Choroid plexus epithelial cell (primary cell): ENCODE data around the gene ASTN1.

Experiments used
- DNase-seq: peaks from one replicate; pipeline ENCODE4 v3.0.0-alpha.2; 2010; ENCODE audit warnings: low read depth
- H3K4me3 ChIP-seq: 2 replicates; pipeline ENCODE4 v1.5.1; 2011; ENCODE audit warnings: low read depth, mild to moderate bottlenecking, control low read depth, low read length, moderate library complexity
- CTCF ChIP-seq: conservative IDR thresholded peaks from 2 replicates; pipeline ENCODE4 v1.5.1; 2011; ENCODE audit warnings: low read depth, mild to moderate bottlenecking, control low read depth, inconsistent platforms, low read length, moderate library complexity

The ASTN1 gene

GRCh38 chr1:176903474-176903873 lies 261.0 kb downstream of the ASTN1 start:
- peak; percentile 25 for DNase-seq
- no peak overlapping the region for H3K4me3 ChIP-seq
- no peak for TF ChIP-seq CTCF

DNA sequence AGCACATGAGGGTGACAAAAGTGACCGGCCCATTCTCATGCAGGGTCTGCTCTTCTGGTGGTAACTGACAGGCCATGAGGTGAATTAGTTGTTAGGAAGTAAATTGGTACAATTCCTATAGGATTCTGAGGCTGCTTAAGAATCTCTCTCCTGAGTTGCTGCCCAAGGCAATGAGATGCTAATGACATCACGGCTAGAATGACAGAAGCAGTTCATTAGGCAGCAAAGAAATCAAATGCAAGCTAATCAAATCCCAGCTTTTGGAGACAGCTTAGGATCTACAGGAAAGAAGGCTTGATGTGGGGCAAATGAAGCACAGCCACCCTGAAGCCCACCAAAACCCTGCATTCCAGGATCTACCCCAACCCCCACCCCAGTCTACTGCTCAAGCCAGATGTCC lies 265.2 kb downstream of the ASTN1 start:
- TF ChIP-seq CTCF: no peak
- DNase-seq: no peak
- H3K4me3 ChIP-seq: no peak overlapping the region

DNA sequence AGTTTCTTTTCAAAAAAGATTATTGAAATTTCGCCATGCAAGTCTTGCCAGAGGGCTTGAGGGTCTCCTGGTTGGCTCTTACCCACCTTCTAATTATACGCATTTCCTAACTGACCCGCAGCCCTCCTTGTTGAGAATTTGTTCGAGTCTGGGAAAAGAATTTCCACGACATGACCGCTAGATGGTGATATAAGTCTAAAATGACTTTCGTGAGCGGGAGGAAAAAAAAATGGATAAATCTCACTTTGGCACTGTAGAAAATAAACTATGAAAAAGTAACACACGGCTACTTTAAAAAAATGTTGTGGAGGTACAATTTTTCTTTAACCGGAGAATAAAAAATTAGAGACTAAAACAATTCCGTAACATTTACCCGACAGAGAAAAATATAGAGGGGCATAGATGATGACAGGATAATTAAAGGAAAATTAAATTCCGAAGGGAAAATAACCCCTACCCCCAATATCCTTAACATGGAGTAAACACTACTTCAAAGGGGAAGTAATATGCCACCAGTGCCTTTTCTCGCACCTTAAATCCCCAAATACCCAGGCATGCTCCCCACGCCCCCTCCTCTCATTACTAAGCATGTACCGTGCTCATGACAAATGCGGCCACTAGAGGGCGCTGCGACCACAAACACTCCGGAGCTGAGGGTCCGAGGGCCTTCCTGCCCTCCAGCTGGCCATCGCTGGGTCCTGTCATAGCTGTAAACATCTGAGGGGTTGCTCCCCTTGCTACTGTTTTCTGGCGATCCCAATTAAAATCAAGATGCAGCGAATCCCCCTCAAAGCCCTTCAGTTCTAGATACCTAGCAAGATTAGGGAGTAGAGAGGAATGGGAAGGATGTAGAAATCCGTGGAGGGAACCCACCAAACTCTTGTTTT lies 266.9 kb downstream of the ASTN1 start:
- TF ChIP-seq CTCF: peak; percentile 96
- peak; percentile 75 for DNase-seq
- H3K4me3 ChIP-seq: no peak overlapping the region

DNA sequence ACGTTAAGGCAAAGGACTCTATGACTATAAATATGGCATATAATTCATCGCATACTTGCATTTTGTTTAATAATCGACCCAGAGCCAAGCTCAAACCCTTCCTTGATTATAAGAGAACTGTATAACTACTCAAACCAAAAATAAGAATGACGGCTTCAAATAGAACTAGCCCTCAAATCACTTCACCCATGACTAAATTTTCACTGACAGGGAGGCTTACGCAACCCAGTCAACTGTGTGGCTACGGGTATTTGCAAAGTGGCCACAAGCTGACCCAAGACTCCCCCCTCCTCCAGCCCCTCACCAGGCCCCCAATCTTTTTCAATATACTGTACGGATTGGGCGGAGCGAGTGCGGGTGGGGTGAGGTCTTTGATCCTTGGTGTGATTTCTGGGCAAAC lies 268.3 kb downstream of the ASTN1 start:
- DNase-seq: no peak
- H3K4me3 ChIP-seq: no peak overlapping the region
- TF ChIP-seq CTCF: no peak

- no peak for DNase-seq
- no peak overlapping the region for H3K4me3 ChIP-seq
- TF ChIP-seq CTCF: no peak
These were observed 270.1 kb downstream of the ASTN1 start for GRCh38 chr1:176894450-176894849.

- TF ChIP-seq CTCF: no peak
- DNase-seq: no peak
- H3K4me3 ChIP-seq: no peak overlapping the region
These were observed 270.7 kb downstream of the ASTN1 start for GRCh38 chr1:176893625-176894352.
